Measurements from ENCODE around the gene RELA.

- no peak for TF ChIP-seq CTCF (tag by site-specific recombination; IDR thresholded peaks at IDR 0.05)
- TF ChIP-seq ZSCAN18 (tag by site-specific recombination; IDR thresholded peaks at IDR 0.05) = no peak
- TF ChIP-seq GLIS1 (tag by site-specific recombination; IDR thresholded peaks at IDR 0.05) = no peak
- TF ChIP-seq ZFP3 (tag by site-specific recombination; IDR thresholded peaks at IDR 0.05; ENCODE audit: low read depth) = no peak
- no peak for TF ChIP-seq YY1 (tag by site-specific recombination; IDR thresholded peaks at IDR 0.05)
- no peak for TF ChIP-seq REST (tag by site-specific recombination; IDR thresholded peaks at IDR 0.05)
- TF ChIP-seq ZNF837 (tag by site-specific recombination; IDR thresholded peaks at IDR 0.05) = no peak
Measured at GRCh38 chr11:65680192-65680743, 17.6 kb upstream of the RELA start.

Data from HEK293 (cell line).